Common myeloid progenitor, CD34-positive (primary cell): ENCODE measurements around the gene TAL1.

ENCODE experiments used
- CTCF ChIA-PET: fragments of 350-600 bp; sonication (Branson Sonifier 250); formaldehyde crosslinking; loops from one replicate; lab custom pipeline; 2021; ENCODE audit warnings: antibody characterized with exemption; lab: Charles Lee
- POLR2A ChIA-PET: fragments of 350-600 bp; sonication (Branson Sonifier 250); formaldehyde crosslinking; loops from one replicate; lab custom pipeline; 2021; ENCODE audit warnings: antibody characterized with exemption; lab: Charles Lee
- DNase-seq, 3 donors: peaks; one replicate each; pipeline versions ENCODE4 v3.0.0 to v3.0.0-alpha.2; 2013
- H3K27ac ChIP-seq, 2 experiments: 1 replicate in 1 of 2; 2 replicates in 1 of 2; pipeline ENCODE4 v1.7.0; 2013; ENCODE audit warnings: inconsistent platforms in 2 of 2, low read length in 2 of 2, mild to moderate bottlenecking in 2 of 2, low read depth in 1 of 2, moderate library complexity in 1 of 2; ENCODE audit not compliant: severe bottlenecking in 2 of 2, insufficient read depth in 1 of 2, poor library complexity in 1 of 2
- H3K27me3 ChIP-seq, 5 experiments: replicated peaks in 2 of 5; 1 replicate in 3 of 5; 2 replicates in 2 of 5; pipeline versions ENCODE4 v1.6.1 to v1.7.0; 2013; ENCODE audit warnings: low read length in 4 of 5, mild to moderate bottlenecking in 2 of 5, moderate library complexity in 2 of 5, inconsistent platforms in 1 of 5; ENCODE audit not compliant: insufficient read depth in 5 of 5, control insufficient read depth in 4 of 5
- H3K36me3 ChIP-seq, 4 experiments: 1 replicate in 2 of 4; 2 replicates in 2 of 4; pipeline versions ENCODE4 v1.6.1 to v1.7.0; 2013; ENCODE audit warnings: low read length in 3 of 4, control low read depth in 1 of 4, mild to moderate bottlenecking in 1 of 4; ENCODE audit not compliant: control insufficient read depth in 4 of 4, insufficient read depth in 4 of 4
- H3K4me1 ChIP-seq, 4 experiments: 1 replicate in 3 of 4; 2 replicates in 1 of 4; pipeline versions ENCODE4 v1.6.1 to v1.7.1; 2013; ENCODE audit warnings: low read length in 3 of 4, mild to moderate bottlenecking in 3 of 4, control low read depth in 1 of 4, inconsistent platforms in 1 of 4, moderate library complexity in 1 of 4; ENCODE audit not compliant: control insufficient read depth in 4 of 4, insufficient read depth in 4 of 4; ENCODE audit errors: control extremely low read depth in 1 of 4
- H3K4me3 ChIP-seq, 7 experiments: 1 replicate in 4 of 7; 2 replicates in 3 of 7; pipeline versions ENCODE4 v1.5.1 to v1.7.0; 2013; ENCODE audit warnings: mild to moderate bottlenecking in 7 of 7, low read length in 6 of 7, moderate library complexity in 6 of 7, inconsistent platforms in 2 of 7, low read depth in 2 of 7, control low read depth in 1 of 7; ENCODE audit not compliant: insufficient read depth in 4 of 7, control insufficient read depth in 1 of 7; ENCODE audit errors: extremely low read depth in 1 of 7
- H3K9me3 ChIP-seq, 5 experiments: 1 replicate in 4 of 5; 2 replicates in 1 of 5; pipeline versions ENCODE4 v1.6.1 to v1.7.1; 2013; ENCODE audit warnings: low read length in 4 of 5, mild to moderate bottlenecking in 2 of 5, inconsistent platforms in 1 of 5, low read depth in 1 of 5, moderate library complexity in 1 of 5; ENCODE audit not compliant: control insufficient read depth in 4 of 5, insufficient read depth in 2 of 5; ENCODE audit errors: control extremely low read depth in 1 of 5
- WGBS: methylation state at CpG from one replicate; pipeline ENCODE4 v1.1.5; 2013; ENCODE audit not compliant: insufficient coverage; 5-methylcytosine and 5-hydroxymethylcytosine counted together

TAL1 gene

DNA sequence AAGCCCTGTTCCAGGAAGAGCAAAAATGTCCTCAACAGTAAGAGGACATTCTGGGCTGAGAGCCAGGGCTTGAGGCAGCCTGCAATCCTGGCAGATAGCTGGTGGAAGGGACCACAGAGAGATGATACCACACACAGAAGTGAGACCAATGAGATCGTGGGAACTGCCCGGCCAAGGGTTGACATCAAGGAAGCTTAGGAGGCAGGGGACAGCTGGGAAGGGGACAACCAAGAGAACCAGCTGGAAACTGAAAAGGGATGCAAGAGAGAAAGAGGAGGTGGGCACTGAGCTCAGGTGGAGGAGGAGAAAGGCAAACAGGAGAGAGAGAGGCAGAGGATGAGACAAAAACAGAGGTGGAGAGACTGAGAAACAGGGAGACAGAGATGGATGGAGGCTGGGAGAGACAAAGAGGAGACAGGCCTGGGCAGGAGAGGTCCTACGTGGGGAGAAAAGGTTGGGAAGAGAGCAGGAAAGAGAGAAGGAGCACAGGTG is 51.4 kb downstream of the TAL1 start:
- no peak for DNase-seq
- Histone ChIP-seq H3K4me3 (peak overlapping the region in 2 of 7 experiments; percentile 29 to 84), H3K4me1 (peaks cover 4 to 55% (median 45%) of the 10 kb centered on the region in 4 experiments), H3K36me3 (no peaks in the 10 kb centered on the region), H3K9me3 (no peaks in the 10 kb centered on the region), H3K27me3 (no peaks in the 10 kb centered on the region), H3K27ac (peak overlapping the region in 1 of 2 experiments; percentile 51)
- ChIA-PET POLR2A (interaction anchor here (1.0 to 1.2 kb wide), 3 partner anchors 45 to 92 kb away, joined by 3 to 4 read pairs (median 3); no protein-coding TSS in a partner anchor), CTCF (interaction anchor here (0.6 to 11.1 kb wide), 8 partner anchors 9 to 209 kb away, joined by 3 to 173 read pairs (median 3); partner anchors contain the start of gene PDZK1IP1)
- 25% methylated on average over 2 of the region's 3 CpGs for WGBS

DNA sequence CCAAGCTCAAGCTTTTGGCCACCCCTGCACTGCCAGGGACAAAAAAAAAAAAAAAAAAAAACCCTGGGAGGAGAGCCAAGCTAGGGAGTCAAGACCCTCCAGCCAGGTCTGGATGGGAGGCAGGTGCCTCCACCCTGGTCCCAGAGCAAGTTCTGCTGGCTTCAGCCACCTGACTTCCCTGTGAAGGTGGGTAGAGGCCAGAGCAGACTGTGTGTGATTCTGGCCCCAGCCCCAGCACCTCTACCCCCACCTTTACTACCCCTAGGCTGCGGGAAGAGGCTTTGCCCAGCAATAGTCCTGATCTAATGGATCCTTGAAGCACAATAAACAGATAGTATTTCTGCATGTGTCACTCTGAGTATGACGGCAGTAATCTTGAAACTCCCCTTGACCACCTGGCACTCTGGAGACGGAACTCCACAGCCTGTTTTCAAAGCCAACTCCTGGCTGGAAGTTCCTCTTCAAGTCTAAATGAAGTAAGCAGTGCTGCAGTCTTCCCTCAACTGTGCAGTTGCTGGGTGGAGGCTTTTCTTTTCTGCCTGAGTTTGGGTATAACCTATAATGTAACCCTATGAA is 51.9 kb downstream of the TAL1 start:
- Histone ChIP-seq H3K36me3 (no peaks in the 10 kb centered on the region), H3K4me3 (peak overlapping the region in 3 of 7 experiments; percentile 68 to 84 (median 77)), H3K4me1 (peaks cover 4 to 57% (median 45%) of the 10 kb centered on the region in 4 experiments), H3K27ac (peak overlapping the region in 1 of 2 experiments; percentile 51), H3K9me3 (no peaks in the 10 kb centered on the region), H3K27me3 (no peaks in the 10 kb centered on the region)
- ChIA-PET POLR2A (interaction anchor here (1.0 to 1.2 kb wide), 2 partner anchors 49 to 93 kb away, joined by 3 to 4 read pairs; no protein-coding TSS in a partner anchor), CTCF (interaction anchor here (0.6 to 11.1 kb wide), 13 partner anchors 10 to 699 kb away, joined by 3 to 173 read pairs (median 5); partner anchors contain the start of genes PDZK1IP1 and STIL)
- 76% methylated on average over 3 of the region's 3 CpGs for WGBS
- no peak for DNase-seq

DNA sequence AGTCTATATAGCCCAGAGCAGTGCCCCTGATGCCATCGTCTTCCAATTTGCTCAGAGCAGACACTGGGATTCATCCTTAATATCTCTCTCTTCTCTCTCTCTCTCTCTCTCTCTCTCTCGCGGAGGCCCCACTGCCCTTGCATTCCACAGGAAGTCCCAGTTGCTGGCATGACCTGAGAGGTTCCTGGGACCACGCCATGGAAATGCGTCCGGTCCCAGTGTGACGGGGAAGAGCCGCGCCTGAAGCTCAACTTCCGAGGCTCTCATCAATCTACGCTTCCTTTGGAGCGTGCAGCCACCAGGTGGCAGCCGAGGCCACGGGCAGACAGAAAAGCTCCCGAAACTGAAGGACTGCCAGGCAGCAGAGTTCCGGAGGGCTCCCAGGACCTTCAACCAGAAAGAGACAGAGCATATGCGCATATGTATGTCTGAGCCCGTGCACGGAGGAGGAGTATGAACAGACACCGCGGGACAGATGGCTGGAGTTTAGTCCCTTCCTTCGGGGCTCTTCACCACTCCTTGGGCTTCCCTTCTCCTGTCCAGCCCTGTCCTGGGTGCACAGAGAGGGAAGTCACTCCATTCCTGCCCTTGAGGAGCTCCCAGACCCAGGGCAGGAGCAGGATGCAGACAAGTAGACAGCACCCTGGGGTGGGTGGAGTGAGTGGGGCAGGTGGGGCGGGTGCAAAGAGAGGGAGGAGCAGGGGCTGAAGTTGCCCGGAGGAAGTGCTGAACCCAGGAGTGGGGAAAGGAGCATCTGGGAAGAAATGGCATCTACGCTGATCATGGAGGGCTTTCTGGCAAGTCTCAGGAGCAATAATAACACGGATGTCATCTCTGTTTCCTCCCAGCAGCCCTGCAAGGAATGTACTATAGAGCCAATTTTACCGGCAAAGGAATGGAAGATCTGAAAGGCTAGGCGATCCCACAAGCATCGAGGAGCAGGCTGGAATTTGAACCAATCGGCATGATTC is 52.7 kb downstream of the TAL1 start:
- WGBS: 11% methylated on average over 27 of the region's 30 CpGs
- ChIA-PET POLR2A (interaction anchor here (0.6 to 1.1 kb wide), 4 partner anchors 9 to 84 kb away, joined by 3 to 6 read pairs (median 4); no protein-coding TSS in a partner anchor), CTCF (interaction anchor here (0.6 to 11.1 kb wide), 29 partner anchors 10 to 699 kb away, joined by 3 to 173 read pairs (median 4); partner anchors contain the start of genes CMPK1, FOXD2, PDZK1IP1 and STIL)
- H3K9me3 ChIP-seq: no peaks in the 10 kb centered on the region
- no peaks in the 10 kb centered on the region for H3K36me3 ChIP-seq
- H3K27ac ChIP-seq: peak overlapping the region in 1 of 2 experiments; percentile 51
- peaks cover 4 to 57% (median 45%) of the 10 kb centered on the region in 4 experiments for H3K4me1 ChIP-seq
- H3K27me3 ChIP-seq: no peaks in the 10 kb centered on the region
- H3K4me3 ChIP-seq: peak overlapping the region; percentile 24 to 84 (median 69)
- DNase-seq: peak; percentile 89 to 94 (median 91)

DNA sequence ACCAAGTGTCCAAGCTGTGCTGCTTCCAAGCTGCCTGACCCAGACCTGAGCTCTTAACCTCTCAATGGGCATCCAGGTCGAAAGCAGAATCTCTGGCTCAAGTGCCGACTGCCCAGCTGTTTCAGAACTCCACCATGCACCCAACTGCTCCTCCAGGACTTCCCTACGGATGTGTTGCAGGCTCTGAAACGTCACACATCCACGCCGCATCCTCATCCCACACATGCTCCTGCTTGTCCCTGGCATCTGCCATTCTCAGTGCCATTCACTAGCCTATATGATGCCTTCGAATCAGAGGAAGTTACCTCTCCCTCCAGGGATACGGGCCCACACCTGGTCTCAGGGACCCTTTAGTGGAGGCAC is 53.4 kb downstream of the TAL1 start:
- no peaks in the 10 kb centered on the region for H3K27me3 ChIP-seq
- ChIA-PET CTCF (interaction anchor here (0.7 to 11.1 kb wide), 24 partner anchors 11 to 259 kb away, joined by 3 to 173 read pairs (median 4); partner anchors contain the start of genes CMPK1, FOXD2 and PDZK1IP1), POLR2A (interaction anchor here (1.1 kb wide), 1 partner anchor 10 kb away, joined by 3 read pairs; no protein-coding TSS in a partner anchor)
- H3K4me3 ChIP-seq: peak overlapping the region in 4 of 7 experiments; percentile 65 to 84 (median 72)
- 80% methylated on average over 7 of the region's 8 CpGs for WGBS
- no peak for DNase-seq
- H3K36me3 ChIP-seq: no peaks in the 10 kb centered on the region
- H3K4me1 ChIP-seq: peaks cover 4 to 54% (median 42%) of the 10 kb centered on the region in 4 experiments
- H3K27ac ChIP-seq: peak overlapping the region in 1 of 2 experiments; percentile 51
- no peaks in the 10 kb centered on the region for H3K9me3 ChIP-seq

DNA sequence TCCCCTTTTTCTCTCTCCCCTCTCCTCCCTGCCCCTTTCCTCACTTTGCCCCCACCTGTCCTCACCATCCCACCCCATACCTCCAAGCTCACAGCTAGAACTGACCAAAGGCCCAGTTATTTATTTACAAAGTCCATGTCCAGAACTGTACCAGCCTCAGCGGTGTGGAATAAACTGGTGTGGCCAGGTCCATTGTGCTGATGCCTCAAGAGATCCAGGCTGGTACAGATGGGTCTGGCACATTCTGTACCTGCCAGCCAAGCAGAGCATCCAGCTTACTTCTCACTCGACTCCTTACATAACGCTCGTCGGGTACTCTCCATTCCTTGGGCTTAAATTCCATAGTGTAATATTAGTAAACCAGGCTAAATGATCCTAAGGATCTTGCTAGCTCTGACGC is 54.0 kb downstream of the TAL1 start:
- DNase-seq: no peak
- WGBS: 97% methylated on average over 5 of the region's 6 CpGs
- POLR2A ChIA-PET: no interaction called here
- H3K9me3 ChIP-seq: no peaks in the 10 kb centered on the region
- H3K27me3 ChIP-seq: no peaks in the 10 kb centered on the region
- no peak overlapping the region for H3K4me3 ChIP-seq
- no peak overlapping the region for H3K27ac ChIP-seq
- no peaks in the 10 kb centered on the region for H3K36me3 ChIP-seq
- CTCF ChIA-PET: interaction anchor here (0.9 to 11.1 kb wide), 12 partner anchors 12 to 305 kb away, joined by 3 to 173 read pairs (median 5); partner anchors contain the start of genes CMPK1 and PDZK1IP1
- H3K4me1 ChIP-seq: peaks cover 2 to 48% (median 36%) of the 10 kb centered on the region in 4 experiments

DNA sequence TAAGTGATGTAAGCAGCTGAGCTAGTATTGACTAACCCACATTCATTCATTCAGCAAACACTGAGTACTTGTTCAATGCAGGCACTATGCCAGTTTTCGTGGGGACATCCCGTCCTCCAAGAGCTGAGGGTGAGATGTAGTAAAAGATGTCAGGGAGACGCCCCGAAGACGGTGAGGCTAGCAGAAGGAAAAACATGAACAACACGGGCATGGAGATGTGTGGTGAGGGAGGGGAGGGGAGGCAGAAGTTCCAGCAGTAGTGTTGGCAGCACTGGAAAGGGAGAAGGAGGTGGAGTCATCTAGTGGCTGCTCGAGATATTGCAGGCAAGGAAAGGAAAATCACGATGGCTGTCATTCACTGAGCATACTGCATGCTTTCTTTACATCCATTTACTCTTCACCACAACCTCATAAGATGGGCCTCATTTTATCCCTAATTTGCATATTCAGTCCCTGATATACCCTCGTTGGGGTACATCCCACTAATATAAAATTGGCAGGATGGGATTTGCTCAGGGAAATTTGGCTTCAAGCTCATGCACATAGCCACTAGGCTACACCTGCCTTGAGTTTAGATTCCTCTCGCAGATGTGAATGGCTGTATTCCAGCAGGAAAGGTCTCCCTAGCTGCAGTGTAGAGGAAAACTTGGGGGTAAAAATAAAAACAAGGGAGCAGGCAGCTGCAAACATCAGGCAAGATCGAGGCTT is 56.6 kb downstream of the TAL1 start:
- Histone ChIP-seq H3K9me3 (no peaks in the 10 kb centered on the region), H3K4me1 (peaks cover 2 to 22% (median 13%) of the 10 kb centered on the region in 4 experiments), H3K36me3 (no peaks in the 10 kb centered on the region), H3K4me3 (peak overlapping the region in 1 of 7 experiments; percentile 24), H3K27me3 (no peaks in the 10 kb centered on the region), H3K27ac (no peak overlapping the region)
- WGBS: 22% methylated on average over 11 of the region's 11 CpGs
- ChIA-PET POLR2A (no interaction called here), CTCF (interaction anchor here (0.7 to 11.1 kb wide), 10 partner anchors 14 to 273 kb away, joined by 3 to 173 read pairs (median 4); partner anchors contain the start of gene PDZK1IP1)
- peak; percentile 65 to 83 (median 80) for DNase-seq
